ENCODE measurements around the gene AGMO. TPM values are rescaled to one million over a fixed set of nuclear protein-coding genes. Genes with fewer than 3 reads are reported as not detected.

AGMO gene
- total RNA-seq, 2 donors from 2014 or later = 0.48 TPM; not detected in 1

GRCh38 chr7:15498465-15498864, 63.4 kb downstream of the AGMO start:
- H3K9me3 ChIP-seq = no peaks in the 10 kb centered on the region
- H3K27ac ChIP-seq = no peak overlapping the region
- no peak for TF ChIP-seq CTCF (IDR thresholded peaks at IDR 0.05)
- no peak for DNase-seq (ENCODE audit: low spot score)
- no peaks in the 10 kb centered on the region for H3K4me1 ChIP-seq
- H3K36me3 ChIP-seq = no peaks in the 10 kb centered on the region
- no peak overlapping the region for H3K4me3 ChIP-seq
- H3K27me3 ChIP-seq = no peaks in the 10 kb centered on the region

GRCh38 chr7:15495170-15495569, 66.6 kb downstream of the AGMO start:
- H3K4me3 ChIP-seq = no peak overlapping the region
- H3K9me3 ChIP-seq = no peaks in the 10 kb centered on the region
- H3K4me1 ChIP-seq = no peaks in the 10 kb centered on the region
- no peak overlapping the region for H3K27ac ChIP-seq
- H3K27me3 ChIP-seq = no peaks in the 10 kb centered on the region
- no peak for TF ChIP-seq CTCF (IDR thresholded peaks at IDR 0.05)
- no peak for DNase-seq (ENCODE audit: low spot score)
- no peaks in the 10 kb centered on the region for H3K36me3 ChIP-seq

GRCh38 chr7:15494711-15495110, 67.1 kb downstream of the AGMO start:
- H3K27me3 ChIP-seq = no peaks in the 10 kb centered on the region
- TF ChIP-seq CTCF (IDR thresholded peaks at IDR 0.05) = no peak
- H3K9me3 ChIP-seq = no peaks in the 10 kb centered on the region
- H3K36me3 ChIP-seq = no peaks in the 10 kb centered on the region
- H3K4me3 ChIP-seq = no peak overlapping the region
- no peak for DNase-seq (ENCODE audit: low spot score)
- H3K4me1 ChIP-seq = no peaks in the 10 kb centered on the region
- H3K27ac ChIP-seq = no peak overlapping the region

GRCh38 chr7:15491361-15491760, 70.5 kb downstream of the AGMO start:
- H3K27me3 ChIP-seq = no peaks in the 10 kb centered on the region

GRCh38 chr7:15490291-15490690, 71.5 kb downstream of the AGMO start:
- Histone ChIP-seq H3K36me3 (no peaks in the 10 kb centered on the region), H3K4me3 (no peak overlapping the region), H3K9me3 (no peaks in the 10 kb centered on the region), H3K27me3 (no peaks in the 10 kb centered on the region), H3K4me1 (no peaks in the 10 kb centered on the region), H3K27ac (no peak overlapping the region)
- DNase-seq (ENCODE audit: low spot score) = no peak
- no peak for TF ChIP-seq CTCF (IDR thresholded peaks at IDR 0.05)

More at GRCh38 chr7:15491361-15491760, 70.5 kb downstream of the AGMO start:
- H3K4me1 ChIP-seq = no peaks in the 10 kb centered on the region
- no peaks in the 10 kb centered on the region for H3K9me3 ChIP-seq
- TF ChIP-seq CTCF (IDR thresholded peaks at IDR 0.05) = no peak
- no peak overlapping the region for H3K4me3 ChIP-seq
- H3K36me3 ChIP-seq = no peaks in the 10 kb centered on the region
- no peak for DNase-seq (ENCODE audit: low spot score)
- no peak overlapping the region for H3K27ac ChIP-seq

GRCh38 chr7:15489861-15490260, 72.0 kb downstream of the AGMO start:
- H3K27me3 ChIP-seq = no peaks in the 10 kb centered on the region
- H3K27ac ChIP-seq = no peak overlapping the region
- TF ChIP-seq CTCF (IDR thresholded peaks at IDR 0.05) = no peak
- no peak overlapping the region for H3K4me3 ChIP-seq
- no peaks in the 10 kb centered on the region for H3K9me3 ChIP-seq
- no peaks in the 10 kb centered on the region for H3K36me3 ChIP-seq
- no peak for DNase-seq (ENCODE audit: low spot score)
- no peaks in the 10 kb centered on the region for H3K4me1 ChIP-seq

Data from right atrium auricular region (tissue), 2 donors.